GM12872 (cell line): ENCODE results near the gene CADM2.

Source experiments
- TF ChIP-seq, protein P1 (sequence below): IDR thresholded peaks from 3 replicates; pipeline ENCODE4 v1.5.1; 2011; ENCODE audit warnings: low read depth, mild to moderate bottlenecking, low read length, moderate library complexity; ENCODE audit not compliant: insufficient read depth

CADM2 gene

DNA sequence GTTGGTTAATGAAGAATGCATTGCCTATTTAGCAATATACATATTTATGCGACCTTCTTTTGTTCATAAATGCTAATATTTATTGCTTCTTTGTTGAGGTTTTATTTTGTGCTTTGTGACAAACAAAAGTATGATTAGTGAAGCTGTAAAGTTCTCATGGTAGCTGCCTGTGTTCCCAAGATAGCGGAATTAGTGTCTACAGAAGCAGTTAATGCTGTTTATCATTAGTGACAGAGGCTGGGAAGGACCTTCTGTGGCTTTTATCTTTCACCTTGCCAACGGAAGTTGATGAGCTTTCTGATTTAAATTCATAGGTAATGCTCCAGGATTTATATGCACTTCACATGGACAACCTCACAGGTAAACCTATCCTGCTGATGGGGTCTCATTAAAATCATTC, 418.3 kb downstream of the CADM2 start:
- TF ChIP-seq, protein P1, sequence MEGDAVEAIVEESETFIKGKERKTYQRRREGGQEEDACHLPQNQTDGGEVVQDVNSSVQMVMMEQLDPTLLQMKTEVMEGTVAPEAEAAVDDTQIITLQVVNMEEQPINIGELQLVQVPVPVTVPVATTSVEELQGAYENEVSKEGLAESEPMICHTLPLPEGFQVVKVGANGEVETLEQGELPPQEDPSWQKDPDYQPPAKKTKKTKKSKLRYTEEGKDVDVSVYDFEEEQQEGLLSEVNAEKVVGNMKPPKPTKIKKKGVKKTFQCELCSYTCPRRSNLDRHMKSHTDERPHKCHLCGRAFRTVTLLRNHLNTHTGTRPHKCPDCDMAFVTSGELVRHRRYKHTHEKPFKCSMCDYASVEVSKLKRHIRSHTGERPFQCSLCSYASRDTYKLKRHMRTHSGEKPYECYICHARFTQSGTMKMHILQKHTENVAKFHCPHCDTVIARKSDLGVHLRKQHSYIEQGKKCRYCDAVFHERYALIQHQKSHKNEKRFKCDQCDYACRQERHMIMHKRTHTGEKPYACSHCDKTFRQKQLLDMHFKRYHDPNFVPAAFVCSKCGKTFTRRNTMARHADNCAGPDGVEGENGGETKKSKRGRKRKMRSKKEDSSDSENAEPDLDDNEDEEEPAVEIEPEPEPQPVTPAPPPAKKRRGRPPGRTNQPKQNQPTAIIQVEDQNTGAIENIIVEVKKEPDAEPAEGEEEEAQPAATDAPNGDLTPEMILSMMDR, result no peak

DNA sequence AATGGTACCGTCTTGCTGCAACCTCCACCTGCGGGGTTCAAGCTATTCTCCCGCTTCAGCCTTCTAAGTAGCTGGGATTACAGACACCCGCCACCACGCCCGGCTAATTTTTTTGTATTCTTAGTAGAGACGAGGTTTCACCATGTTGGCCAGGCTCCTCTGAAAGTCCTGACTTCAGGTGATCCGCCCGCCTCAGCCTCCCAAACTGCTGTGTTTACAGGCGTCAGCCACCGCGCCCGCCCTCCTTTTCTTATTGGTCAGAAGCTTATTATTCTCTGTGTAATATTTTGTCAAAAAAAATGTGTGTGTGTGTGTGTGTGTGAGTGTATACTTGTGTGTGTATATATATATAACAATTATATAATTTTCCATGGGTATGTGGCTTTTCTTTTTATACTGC, 425.6 kb downstream of the CADM2 start:
- TF ChIP-seq, protein P1, result no peak

DNA sequence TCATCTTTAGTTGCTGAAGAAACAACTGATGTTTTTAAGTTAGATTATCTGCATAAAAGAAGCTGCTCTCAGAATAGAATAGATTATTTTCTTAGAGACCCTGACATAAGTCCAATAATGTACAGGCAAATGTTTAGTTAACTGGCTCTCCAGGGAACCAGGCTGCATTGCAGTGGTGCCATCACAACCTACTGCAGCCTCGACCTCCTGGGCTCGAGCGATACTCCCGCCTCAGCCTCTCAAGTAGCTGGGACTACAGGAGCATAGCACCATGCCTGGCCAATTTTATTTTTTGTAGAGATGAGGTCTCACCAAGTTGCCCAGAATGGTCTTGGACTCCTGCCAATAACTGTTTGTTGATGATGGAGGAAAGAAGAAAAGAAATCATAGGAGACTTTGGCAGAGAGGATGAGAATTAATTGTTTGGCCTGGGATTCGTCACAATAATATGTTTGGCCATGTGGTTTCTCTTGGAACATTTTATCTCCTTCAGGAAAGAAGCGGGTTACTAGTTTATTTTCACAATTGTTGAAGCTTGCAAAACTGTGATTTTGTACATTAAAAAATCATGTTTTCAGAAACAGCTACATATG, 429.2 kb downstream of the CADM2 start:
- TF ChIP-seq, protein P1, result no peak

DNA sequence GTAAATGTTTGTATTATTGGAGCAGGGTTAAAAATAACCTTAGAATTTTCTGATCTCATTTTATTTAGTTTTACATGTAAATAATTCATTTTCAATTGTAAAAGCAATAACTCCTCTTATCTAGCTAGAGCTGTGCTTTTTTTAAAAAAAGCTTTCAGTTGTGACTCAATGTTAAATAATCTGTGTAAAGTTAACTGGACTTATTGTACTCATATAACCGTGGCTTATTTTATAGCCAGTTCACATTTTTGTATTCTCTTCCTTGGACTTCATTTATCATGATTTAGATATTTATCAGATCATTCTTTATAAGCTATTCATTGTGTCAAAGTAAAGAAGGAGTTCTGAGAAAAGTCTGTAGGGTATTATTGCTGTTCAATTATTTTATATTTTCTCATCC, 435.6 kb downstream of the CADM2 start:
- TF ChIP-seq, protein P1, result no peak

DNA sequence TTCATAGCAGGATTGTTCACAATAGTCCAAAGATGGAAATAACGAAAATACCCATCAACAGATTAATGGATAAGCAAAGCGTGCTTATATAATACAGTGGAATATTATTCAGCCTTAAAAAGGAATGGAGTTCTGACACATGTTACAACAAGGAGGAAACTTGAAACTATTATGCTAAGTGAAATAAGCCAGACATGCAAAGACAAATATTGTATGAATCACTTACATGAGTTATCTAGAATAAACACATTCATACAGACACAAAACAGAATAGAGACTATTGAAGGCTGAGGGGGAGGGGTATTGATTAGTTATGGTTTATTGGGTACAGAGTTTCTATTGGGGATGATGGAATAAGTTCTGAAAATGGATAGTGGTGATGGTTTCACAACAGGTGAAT, 438.6 kb downstream of the CADM2 start:
- TF ChIP-seq, protein P1, result no peak

DNA sequence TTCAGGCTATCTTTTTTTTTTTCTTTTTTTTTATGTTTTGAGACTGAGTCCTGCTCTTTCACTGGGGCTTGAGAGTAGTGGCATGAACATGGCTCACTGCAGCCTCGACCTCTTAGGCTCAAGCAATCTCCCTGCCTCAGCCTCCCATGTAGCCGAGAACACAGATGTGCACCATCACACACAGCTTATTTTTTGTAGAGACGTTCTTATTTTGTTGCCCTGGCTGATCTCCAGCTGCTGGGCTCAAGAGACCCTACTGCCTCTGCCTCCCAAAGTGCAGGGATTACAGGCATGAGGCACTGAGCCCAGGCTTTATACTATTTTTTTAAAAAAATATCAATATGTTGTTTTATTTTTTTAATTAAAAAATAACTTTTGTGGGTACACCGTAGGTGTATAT, 467.3 kb downstream of the CADM2 start:
- TF ChIP-seq, protein P1, result no peak

DNA sequence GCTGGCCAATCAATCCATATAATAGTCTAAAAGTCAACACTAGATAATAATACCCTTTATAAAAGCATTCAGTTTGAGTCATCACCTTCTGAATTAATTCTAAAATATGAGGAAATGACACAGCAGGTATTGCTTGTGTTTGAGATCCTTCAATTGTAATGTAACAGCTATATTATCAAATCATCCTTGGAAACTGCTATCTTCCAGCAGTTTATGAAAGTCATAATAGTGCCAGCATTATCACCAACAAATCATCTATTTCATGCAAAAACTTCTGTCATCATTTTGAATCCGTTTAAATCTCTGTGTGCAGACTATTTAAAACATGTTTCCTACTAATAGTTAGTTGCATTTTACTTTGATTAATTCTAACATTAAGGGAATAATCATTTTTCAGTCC, 468.7 kb downstream of the CADM2 start:
- TF ChIP-seq, protein P1, result no peak
